Stimulated activated naive CD8-positive, alpha-beta T cell treated with anti-CD3 and anti-CD28 coated beads, Interleukin-15, Interleukin-2, amounts not matched to agents 100 ng/mL and 50 ng/mL, for 24 hours (primary cell): ENCODE measurements around the gene ATP6V0E1.

Experiments used
- H3K27ac Mint-ChIP-seq: one replicate; pipeline ENCODE4 v1.8.0; 2021; ENCODE audit warnings: mild to moderate bottlenecking, mixed read lengths
- H3K27me3 Mint-ChIP-seq: one replicate; pipeline ENCODE4 v1.8.0; 2021; ENCODE audit warnings: mixed read lengths
- H3K36me3 Mint-ChIP-seq: one replicate; pipeline ENCODE4 v1.8.0; 2021; ENCODE audit warnings: low read depth, mixed read lengths
- H3K4me1 Mint-ChIP-seq: one replicate; pipeline ENCODE4 v1.8.0; 2021; ENCODE audit warnings: low read depth, mixed read lengths
- H3K4me3 Mint-ChIP-seq: one replicate; pipeline ENCODE4 v1.8.0; 2021; ENCODE audit warnings: mild to moderate bottlenecking, mixed read lengths
- H3K9me3 Mint-ChIP-seq: one replicate; pipeline ENCODE4 v1.8.0; 2021; ENCODE audit warnings: mixed read lengths

ATP6V0E1 gene

DNA sequence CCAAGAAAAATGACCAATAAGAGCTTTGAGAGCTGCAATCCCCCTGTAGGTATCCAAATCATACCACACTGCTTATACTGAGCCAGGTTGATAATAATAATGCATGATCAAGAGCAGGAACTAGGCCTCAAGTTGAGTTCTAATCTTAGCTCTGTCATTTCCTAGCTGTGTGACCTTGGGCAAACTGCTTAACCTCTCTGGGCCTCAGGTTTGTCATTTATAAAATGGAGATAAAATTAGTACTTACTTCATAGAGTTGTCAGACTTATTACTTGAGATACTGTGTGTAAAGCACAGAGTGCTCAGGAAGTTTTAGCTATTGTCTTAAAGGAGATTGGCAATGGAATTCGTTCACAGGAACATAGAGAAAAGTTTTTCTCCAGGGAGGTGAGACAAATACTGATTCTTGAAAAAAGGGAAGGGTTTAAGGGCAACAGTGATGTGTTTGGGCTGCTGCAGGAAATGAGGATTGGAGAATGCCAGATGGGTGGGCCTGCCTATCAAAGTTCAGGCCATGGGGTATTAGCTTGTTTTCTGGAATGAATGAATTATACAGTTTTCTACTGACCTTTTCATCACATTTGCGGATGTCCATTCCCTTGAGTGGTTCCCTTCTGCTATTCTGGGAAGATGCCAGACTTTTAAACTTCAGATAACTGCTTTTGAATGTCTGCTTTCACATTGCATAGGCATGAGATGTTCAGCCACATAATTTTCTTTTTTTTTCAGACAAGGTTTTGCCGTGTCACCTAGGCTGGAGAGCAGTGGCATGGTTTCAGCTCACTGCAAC is 10.2 kb upstream of the ATP6V0E1 start:
- H3K4me3 Mint-ChIP-seq: no peak overlapping the region
- no peaks in the 10 kb centered on the region for H3K9me3 Mint-ChIP-seq
- H3K36me3 Mint-ChIP-seq: peaks cover 16% of the 10 kb centered on the region
- peaks cover 3% of the 10 kb centered on the region for H3K27me3 Mint-ChIP-seq
- no peaks in the 10 kb centered on the region for H3K4me1 Mint-ChIP-seq
- H3K27ac Mint-ChIP-seq: no peak overlapping the region

DNA sequence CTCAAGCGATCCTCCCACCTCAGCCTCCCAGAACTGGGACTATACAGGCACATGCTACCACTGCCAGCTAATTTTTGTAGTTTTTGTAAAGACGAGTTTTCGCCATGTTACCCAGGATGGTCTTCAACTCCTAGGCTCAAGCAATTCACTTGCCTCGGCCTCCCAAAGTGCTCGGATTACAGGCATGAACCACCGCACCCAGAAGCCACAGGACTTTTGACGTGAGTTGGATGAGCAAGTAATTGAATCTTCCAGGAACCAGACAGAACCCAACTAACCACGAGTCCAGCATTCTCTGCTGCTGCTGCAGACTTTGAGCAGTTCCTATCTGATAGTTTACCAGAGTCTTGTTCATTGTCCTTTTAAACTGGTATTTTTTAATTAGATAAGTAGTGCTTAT is 9.6 kb upstream of the ATP6V0E1 start:
- H3K27me3 Mint-ChIP-seq: peaks cover 3% of the 10 kb centered on the region
- H3K4me1 Mint-ChIP-seq: no peaks in the 10 kb centered on the region
- peaks cover 13% of the 10 kb centered on the region for H3K36me3 Mint-ChIP-seq
- H3K27ac Mint-ChIP-seq: no peak overlapping the region
- no peaks in the 10 kb centered on the region for H3K9me3 Mint-ChIP-seq
- H3K4me3 Mint-ChIP-seq: no peak overlapping the region

DNA sequence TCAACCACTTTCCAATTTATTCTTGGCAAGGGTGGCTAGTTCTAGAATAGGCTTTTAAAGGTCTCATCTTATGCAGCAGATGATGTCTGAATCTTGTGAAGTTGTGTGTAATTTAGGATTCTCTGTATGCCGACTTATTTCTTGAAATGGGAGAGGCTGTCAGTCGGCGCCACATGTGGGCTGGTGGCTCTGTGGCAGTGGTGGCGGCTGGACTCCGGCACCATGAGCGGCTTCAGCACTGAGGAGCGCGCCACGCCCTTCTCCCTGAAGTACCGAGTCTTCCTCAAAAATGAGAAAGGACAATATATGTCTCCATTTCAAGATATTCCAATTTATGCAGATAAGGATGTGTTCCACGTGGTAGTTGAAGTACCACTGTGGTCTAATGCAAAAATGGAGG is 8.3 kb upstream of the ATP6V0E1 start:
- Mint-ChIP-seq H3K4me3 (no peak overlapping the region), H3K9me3 (no peaks in the 10 kb centered on the region), H3K27ac (no peak overlapping the region), H3K36me3 (peaks cover 4% of the 10 kb centered on the region), H3K4me1 (no peaks in the 10 kb centered on the region), H3K27me3 (peaks cover 3% of the 10 kb centered on the region)

DNA sequence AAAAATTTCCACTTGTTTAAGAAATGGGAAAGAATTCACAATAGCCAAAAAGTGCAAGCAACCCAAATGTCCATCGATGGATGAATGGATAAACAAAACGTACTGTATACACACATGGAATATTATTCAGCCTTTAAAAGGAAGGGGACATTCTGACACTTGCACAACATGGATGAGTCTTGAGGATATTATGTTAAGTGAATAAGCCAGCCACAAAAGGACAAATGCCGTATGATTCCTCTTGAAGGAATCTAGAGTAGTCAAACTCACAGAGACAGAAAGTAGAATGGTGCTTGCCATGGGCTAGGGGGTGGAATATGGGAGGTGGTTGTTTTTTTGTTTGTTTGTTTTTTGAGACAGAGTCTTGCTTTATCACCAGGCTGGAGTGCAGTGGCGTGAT is 3.8 kb upstream of the ATP6V0E1 start:
- Mint-ChIP-seq H3K4me1 (peaks cover 12% of the 10 kb centered on the region), H3K4me3 (no peak overlapping the region), H3K36me3 (no peaks in the 10 kb centered on the region), H3K27me3 (peaks cover 3% of the 10 kb centered on the region), H3K27ac (no peak overlapping the region), H3K9me3 (no peaks in the 10 kb centered on the region)

DNA sequence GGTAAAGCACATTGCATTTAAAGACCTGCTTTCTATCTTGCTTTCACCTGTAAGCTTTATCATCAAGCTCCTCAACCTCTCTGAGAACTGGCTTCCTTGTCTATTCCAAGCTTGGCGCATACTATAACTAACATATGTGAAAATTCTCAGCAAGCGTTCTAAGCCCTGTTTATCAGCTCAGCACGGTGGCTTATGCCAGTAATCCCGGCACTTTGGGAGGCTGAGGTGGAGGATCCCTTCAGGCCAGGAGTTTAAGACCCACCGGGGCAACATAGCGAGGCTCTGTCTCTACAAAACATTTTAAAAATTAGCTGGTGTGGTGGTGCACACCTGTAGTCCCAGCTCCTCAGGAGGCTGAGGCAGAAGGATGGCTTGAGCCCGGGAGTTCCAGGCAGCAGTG is 1.6 kb upstream of the ATP6V0E1 start:
- no peaks in the 10 kb centered on the region for H3K9me3 Mint-ChIP-seq
- H3K4me1 Mint-ChIP-seq: peaks cover 27% of the 10 kb centered on the region
- no peak overlapping the region for H3K27ac Mint-ChIP-seq
- no peak overlapping the region for H3K4me3 Mint-ChIP-seq
- peaks cover 16% of the 10 kb centered on the region for H3K36me3 Mint-ChIP-seq
- H3K27me3 Mint-ChIP-seq: no peaks in the 10 kb centered on the region

DNA sequence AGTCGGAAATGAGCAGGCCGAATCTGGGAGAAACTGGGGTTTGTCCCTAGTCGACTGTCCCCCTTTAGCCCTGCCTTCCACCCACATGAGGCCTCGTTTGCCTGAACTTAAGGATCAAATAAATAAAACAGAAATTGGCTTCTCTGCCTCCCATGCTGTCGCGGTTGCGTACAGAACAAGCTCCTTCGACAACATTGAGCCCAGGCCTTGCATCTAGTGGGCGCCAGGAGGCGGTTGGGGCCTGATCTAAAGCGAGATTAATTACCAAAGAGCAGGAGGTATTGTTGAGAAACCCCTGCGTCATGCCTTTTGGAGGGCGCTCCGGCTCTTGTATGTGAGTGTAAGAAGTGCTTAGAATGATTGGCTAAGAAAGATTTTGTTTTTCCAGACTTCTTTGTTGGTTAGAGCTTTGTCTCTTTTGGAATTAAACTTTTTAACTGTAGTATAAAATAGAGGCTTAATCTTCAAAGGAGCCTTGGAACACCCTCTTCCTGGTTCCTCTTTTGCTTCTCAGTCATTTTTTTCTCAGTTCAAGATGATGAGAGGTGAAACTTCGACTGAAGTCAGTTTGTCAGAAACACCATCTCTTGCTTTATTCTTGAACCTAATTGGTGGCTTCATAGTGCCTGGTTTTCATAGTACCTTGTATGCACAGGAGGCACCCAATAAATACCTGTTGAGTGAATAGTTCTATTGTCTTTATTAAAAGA is 828 bp downstream of the ATP6V0E1 start:
- peaks cover 41% of the 10 kb centered on the region for H3K4me1 Mint-ChIP-seq
- H3K36me3 Mint-ChIP-seq: peaks cover 37% of the 10 kb centered on the region
- H3K9me3 Mint-ChIP-seq: no peaks in the 10 kb centered on the region
- H3K27ac Mint-ChIP-seq: peak overlapping the region; percentile 97
- H3K27me3 Mint-ChIP-seq: no peaks in the 10 kb centered on the region
- peak overlapping the region; percentile 98 for H3K4me3 Mint-ChIP-seq

DNA sequence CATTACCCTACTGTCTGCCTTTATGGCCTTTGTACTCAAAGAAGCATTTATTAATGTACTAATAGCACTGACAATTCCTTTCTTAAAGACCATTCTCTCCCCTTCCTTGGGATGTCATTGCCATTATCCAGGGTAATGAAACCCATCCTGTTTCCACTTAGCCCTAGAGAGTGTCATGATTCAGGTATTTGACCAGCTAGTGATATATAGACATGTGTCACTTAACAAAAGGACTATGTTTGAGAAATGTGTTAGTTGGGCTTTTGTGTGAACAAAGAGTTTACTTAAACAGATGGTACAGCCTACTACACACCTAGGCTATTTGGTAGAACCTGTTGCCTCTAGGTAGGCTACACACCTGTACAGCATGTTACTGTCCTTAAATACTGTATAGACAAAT is 2.0 kb downstream of the ATP6V0E1 start:
- Mint-ChIP-seq H3K27me3 (no peaks in the 10 kb centered on the region), H3K36me3 (peaks cover 38% of the 10 kb centered on the region), H3K9me3 (no peaks in the 10 kb centered on the region), H3K4me3 (peak overlapping the region; percentile 80), H3K27ac (peak overlapping the region; percentile 65), H3K4me1 (peaks cover 42% of the 10 kb centered on the region)

DNA sequence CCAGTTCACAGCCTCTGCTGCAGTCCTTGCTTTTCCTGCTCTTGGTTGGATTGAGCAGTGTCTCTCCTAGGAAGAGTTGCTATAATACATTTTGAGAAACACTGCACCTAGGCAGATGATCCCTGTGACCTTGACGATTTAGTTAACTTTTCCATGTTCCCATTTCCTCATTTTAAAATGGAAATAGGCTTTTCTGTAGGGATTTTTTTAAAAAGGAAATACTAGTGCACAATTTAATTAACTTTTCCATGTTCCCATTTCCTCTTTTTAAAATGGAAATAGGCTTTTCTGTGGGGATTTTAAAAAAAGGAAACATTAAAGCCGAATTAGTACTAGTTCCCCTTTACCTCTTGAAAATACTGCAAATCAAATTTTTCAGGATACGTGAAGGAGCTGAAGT is 4.7 kb downstream of the ATP6V0E1 start:
- H3K4me3 Mint-ChIP-seq: no peak overlapping the region
- peaks cover 41% of the 10 kb centered on the region for H3K4me1 Mint-ChIP-seq
- H3K9me3 Mint-ChIP-seq: no peaks in the 10 kb centered on the region
- H3K27me3 Mint-ChIP-seq: no peaks in the 10 kb centered on the region
- peaks cover 51% of the 10 kb centered on the region for H3K36me3 Mint-ChIP-seq
- no peak overlapping the region for H3K27ac Mint-ChIP-seq

DNA sequence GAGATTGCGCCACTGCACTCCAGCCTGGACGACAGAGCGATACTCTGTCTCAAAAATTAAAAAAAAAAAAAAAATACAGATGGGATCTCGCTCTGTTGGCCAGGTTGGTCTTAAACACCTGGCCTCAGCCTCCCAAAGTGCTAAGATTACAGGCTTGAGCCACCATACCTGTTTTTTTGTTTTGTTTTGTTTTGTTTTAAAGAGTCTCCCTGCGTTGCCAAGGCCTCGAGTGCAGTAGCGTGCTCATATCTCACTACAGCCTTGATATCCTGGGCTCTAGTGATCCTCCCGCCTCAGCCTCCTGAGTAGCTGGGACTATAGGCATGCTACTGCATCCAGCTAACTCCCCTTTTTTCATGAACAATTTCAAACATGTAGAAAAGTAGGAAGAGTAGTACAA is 7.2 kb downstream of the ATP6V0E1 start:
- no peak overlapping the region for H3K27ac Mint-ChIP-seq
- H3K4me3 Mint-ChIP-seq: no peak overlapping the region
- no peaks in the 10 kb centered on the region for H3K27me3 Mint-ChIP-seq
- H3K4me1 Mint-ChIP-seq: peaks cover 36% of the 10 kb centered on the region
- no peaks in the 10 kb centered on the region for H3K9me3 Mint-ChIP-seq
- H3K36me3 Mint-ChIP-seq: peaks cover 63% of the 10 kb centered on the region

DNA sequence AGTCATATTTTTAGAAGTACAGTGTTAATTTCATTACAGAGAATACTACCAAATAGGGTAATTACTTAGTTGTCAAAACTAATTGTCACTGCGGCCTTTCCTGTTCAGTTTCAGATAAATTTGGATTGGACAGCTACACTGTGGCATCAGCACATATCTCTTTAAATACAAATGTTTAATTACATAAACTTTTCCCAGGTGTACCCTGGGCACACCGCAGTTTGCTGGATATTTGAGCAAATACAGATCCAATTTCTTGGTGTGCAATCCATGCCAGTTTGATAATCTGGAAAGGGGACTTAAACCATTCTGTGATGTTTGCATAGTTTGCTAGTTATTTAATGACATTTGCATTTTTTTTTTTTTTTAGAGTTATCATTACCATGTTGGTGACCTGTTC is 10.8 kb downstream of the ATP6V0E1 start:
- Mint-ChIP-seq H3K4me1 (peaks cover 34% of the 10 kb centered on the region), H3K27ac (no peak overlapping the region), H3K36me3 (peaks cover 56% of the 10 kb centered on the region), H3K27me3 (no peaks in the 10 kb centered on the region), H3K4me3 (no peak overlapping the region), H3K9me3 (no peaks in the 10 kb centered on the region)

DNA sequence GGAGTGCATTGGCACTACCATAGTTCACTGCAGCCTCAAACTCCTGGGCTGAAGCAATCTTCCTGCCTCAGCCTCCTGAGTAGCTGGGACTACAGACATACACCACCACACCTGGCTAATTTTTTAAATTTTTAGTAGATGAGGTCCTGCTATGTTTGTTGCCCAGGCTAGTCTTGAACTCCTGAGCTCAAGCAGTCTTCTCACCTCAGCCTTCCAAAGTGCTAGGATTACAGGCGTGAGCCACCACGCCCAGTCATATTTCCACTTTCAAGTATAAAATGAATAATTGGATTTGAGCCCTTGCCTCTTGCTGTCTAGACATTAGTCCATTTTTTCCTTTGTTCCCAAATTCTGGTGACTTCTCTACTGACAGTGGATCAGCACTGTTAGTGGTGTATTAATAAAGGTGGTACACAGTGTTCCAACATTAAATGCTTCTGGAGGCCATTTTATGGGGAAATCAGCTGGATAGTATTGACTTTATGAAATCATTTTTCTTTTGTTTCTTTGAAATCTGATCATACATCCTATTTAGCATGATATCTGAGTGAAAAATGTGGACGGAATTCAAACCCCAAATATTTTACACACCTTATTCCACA is 15.9 kb downstream of the ATP6V0E1 start:
- Mint-ChIP-seq H3K4me3 (no peak overlapping the region), H3K27me3 (no peaks in the 10 kb centered on the region), H3K9me3 (no peaks in the 10 kb centered on the region), H3K4me1 (peaks cover 70% of the 10 kb centered on the region), H3K27ac (no peak overlapping the region), H3K36me3 (peaks cover 62% of the 10 kb centered on the region)

DNA sequence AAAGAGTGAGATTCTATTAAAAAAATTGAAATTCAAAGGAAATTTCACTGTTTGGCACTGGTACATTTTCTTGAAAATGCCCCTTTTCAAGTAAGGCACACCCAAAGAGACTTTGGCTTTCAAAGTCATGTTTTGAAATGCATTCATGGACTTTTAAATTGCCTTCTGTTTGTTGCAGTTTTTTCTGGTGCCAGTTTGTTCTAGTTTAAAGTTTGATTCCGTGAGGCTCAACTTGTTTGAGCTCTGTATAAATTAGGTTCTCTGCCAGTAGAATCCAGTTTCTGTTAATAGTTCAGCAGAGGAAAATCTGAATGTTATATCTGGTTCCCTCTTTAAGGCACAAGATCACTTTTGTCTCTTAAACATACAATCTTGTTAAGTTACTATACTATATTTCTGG is 16.4 kb downstream of the ATP6V0E1 start:
- Mint-ChIP-seq H3K4me3 (no peak overlapping the region), H3K9me3 (no peaks in the 10 kb centered on the region), H3K27ac (no peak overlapping the region), H3K36me3 (peaks cover 58% of the 10 kb centered on the region), H3K27me3 (no peaks in the 10 kb centered on the region), H3K4me1 (peaks cover 75% of the 10 kb centered on the region)

DNA sequence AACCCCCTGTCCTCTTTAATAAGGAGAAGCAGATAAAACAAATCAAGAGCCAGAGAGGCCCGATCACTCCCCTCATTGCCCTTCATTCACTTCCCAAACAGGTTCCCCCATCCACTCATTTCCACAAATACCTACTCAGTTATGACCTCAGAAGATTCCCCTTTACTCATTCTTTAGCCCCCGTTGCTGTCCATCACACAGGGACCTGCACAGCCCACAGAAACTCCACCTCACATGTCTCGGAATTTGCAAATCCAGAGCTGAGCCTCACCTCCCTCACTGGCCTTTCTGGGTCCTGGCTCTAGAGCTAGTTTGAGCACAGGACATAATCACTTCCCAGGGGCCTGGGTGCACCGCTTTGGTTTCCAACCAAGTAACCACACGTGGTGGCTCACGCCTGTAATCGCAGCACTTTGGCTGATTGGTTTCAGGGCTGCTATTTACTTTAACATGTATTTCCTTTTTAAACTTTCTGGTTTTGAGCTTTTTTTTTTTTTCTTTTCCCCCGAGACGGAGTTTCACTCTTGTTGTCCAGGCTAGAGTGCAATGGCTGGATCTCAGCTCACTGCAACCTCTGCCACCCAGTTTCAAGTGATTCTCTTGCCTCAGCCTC is 17.8 kb downstream of the ATP6V0E1 start:
- no peaks in the 10 kb centered on the region for H3K9me3 Mint-ChIP-seq
- peak overlapping the region; percentile 57 for H3K27ac Mint-ChIP-seq
- peaks cover 46% of the 10 kb centered on the region for H3K36me3 Mint-ChIP-seq
- no peak overlapping the region for H3K4me3 Mint-ChIP-seq
- H3K27me3 Mint-ChIP-seq: no peaks in the 10 kb centered on the region
- H3K4me1 Mint-ChIP-seq: peaks cover 75% of the 10 kb centered on the region

DNA sequence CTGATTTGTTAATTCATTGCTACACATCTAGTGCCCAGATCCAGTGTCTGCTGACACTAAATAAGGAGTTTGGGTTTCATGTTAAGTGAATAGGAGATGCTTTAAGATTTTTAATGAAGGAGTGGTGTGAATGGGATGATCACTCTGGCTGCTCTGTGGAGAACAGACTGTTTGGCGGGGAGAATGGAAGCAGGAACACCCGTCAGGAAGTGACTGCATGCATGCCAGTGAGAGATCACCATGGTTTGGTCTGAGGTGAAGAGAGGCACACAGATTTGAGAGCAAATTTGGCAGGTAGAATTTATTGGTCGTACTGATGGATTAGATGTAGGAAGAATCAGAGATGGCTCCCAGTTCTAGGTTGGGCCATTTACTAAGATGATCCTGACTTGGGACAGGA is 19.8 kb downstream of the ATP6V0E1 start:
- H3K27me3 Mint-ChIP-seq: no peaks in the 10 kb centered on the region
- peaks cover 33% of the 10 kb centered on the region for H3K36me3 Mint-ChIP-seq
- peaks cover 76% of the 10 kb centered on the region for H3K4me1 Mint-ChIP-seq
- H3K27ac Mint-ChIP-seq: peak overlapping the region; percentile 13
- H3K4me3 Mint-ChIP-seq: no peak overlapping the region
- no peaks in the 10 kb centered on the region for H3K9me3 Mint-ChIP-seq

DNA sequence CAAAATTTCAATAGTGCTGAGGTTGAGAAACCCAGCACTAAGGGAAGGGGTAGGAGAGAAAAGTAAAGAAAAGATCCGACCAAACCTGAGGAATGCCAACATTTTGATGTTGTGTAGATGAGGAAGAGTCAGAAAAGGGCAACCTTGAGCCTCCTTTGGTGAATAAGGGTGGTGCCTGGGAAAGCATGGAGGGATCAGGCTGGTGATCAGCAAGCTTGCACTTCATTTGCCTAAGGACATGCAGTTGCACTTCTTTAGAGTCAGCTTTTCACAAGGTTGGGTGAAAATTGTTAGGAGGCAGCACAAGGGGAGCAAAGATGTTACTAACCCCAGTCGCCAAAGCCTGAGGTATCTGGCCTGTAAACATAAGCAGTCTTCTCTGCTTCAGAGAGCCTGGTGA is 20.4 kb downstream of the ATP6V0E1 start:
- Mint-ChIP-seq H3K4me3 (no peak overlapping the region), H3K4me1 (peaks cover 76% of the 10 kb centered on the region)

More for the DNA sequence above, 20.4 kb downstream of the ATP6V0E1 start:
- Mint-ChIP-seq H3K36me3 (peaks cover 28% of the 10 kb centered on the region), H3K27me3 (no peaks in the 10 kb centered on the region), H3K9me3 (no peaks in the 10 kb centered on the region), H3K27ac (no peak overlapping the region)
